HG02840 (cell line): ENCODE measurements around the gene GRIN2C.
"Not testable (repeated sequence)": the region's sequence is repeated elsewhere in the genome, so short reads cannot be mapped to it uniquely, and the experiment has no call there.

Experiments
- ATAC-seq: cut with Tn5 transposase; IDR thresholded peaks from one replicate; pipeline ENCODE4 v1.9.1; 2021; ENCODE audit warnings: mild to moderate bottlenecking, moderate library complexity, moderate number of reproducible peaks; ENCODE audit not compliant: unreplicated experiment, low FRiP score

The GRIN2C gene

DNA sequence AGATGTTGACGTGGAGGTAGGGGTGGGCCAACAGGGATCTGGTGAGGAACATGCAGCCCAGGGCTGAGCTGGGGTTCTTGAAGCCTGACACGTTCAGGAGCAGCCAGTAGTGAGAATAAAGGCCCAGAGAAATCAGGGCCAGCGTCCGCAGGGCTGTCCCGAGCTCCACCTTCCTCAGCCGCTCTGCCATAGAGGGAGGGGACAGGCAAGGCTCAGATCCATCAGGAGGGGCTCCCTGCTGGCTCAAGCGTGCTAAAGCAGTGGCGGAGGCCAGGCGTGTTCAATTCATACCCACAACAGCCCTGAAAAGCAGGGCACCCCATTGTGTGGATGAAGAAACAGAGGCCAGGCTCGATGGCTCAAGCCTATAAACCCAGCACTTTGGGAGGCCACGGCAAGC is 21.4 kb upstream of the GRIN2C start:
- ATAC-seq: no peak

DNA sequence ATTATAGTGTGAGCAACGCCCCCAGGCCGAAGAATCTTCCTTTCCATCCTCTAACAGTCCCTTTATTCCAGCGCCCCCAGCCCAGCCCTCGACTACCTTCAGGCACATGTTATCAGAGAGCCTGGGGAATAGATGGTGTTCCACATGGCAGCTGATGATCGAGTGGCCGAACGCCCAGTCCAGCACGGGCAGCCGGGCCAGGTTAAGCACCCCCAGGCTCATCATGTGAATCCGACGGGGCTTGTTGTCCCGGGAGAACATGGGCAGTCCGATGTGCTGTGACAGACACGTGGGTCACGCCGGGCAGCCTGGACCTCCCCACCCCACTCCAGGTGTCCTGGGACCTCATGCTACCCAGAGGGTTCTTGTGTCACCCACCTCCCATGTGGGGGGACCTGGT is 19.6 kb upstream of the GRIN2C start:
- no peak for ATAC-seq

DNA sequence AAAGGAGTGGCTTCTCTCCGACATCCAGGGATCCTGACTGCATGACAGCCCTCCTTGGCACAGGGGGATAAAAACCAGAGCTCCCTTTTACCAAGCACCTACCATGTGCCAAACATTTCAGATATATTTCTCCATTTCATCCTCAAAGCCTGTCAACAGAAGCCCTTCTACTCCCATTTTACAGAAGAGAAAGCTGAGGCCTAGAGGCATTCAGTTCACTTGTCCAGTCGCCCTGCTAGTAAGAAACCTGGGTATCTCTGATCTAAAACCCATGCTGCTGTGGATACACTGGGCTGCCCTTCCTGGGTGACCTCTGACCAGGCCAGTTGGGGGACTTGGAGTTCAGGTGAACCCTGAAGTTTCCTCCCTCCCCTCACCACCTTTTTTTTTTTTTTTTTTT is 19.0 kb upstream of the GRIN2C start:
- ATAC-seq: no peak

DNA sequence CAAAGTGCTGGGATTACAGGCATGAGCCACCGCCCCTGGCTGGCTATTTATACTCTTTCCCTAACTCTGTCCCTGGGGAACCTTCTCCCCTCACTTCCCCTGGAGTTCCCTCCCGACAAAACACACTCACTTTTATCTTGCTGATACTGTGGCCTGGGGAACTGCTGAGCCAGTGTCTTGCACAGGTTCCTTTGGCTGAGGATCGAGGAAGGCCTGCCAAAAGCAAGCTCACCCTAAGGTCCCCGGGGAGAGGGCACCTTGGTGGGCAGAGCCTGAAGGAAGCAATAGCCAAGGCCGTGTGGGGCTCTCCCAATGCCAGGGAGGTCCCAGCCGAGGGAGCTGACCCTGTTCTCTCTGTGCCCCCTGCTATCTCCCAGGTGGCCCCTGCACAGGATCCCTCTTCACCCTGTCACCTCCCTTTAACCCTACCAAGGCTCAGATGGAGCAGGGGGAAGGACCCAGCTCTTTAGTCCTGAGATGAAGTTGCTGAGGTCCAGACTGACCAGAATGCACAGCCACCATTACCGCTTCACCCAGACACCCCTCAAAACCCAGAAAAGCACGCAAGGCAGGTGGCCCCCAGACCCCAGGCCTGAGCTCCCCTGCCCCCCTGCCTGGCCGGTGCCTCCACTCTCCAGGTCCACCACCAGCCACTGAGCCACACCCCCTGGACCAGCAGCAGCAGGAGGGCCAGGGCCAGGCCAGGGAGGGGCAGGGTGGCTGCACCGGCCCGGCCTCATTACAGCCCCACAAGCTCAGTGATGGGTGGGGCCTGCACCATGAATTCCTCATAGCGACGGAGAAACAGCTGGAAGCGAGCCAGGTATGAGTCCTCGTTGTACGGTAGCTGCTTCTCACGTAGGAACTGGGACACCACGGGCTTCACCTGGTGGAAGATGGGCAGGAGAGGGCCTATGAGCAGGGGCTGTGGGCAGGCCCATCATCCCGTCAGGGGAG is 18.2 kb upstream of the GRIN2C start:
- no peak for ATAC-seq

DNA sequence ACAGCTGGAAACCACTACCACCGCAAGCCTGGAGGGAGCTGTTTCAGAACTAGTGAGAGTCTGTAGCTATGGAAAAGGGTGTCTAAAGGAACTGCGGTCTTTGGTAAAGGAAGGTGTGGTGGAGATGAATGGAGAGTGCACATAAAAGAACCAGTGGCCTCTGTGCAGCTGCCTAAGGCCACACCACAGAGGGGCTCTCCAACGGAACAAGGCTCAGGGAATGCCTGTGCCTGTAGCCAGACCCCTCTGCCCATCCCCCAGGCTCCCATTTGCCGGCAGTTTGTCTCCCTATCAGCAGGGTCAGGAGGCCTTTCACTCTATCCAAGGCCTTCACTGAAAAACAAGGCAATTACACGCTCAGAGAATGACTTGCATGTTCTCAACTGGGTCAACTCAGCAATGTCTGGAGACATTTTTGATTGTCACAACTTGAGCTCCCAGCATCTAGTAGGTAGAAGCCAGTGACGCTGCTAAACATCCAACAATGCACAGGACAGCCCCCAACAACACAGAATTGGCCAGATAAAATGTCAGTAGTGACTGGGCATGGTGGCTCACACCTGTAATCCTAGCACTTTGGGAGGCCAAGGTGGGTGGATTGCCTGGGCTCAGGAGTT is 16.4 kb upstream of the GRIN2C start:
- no peak for ATAC-seq

DNA sequence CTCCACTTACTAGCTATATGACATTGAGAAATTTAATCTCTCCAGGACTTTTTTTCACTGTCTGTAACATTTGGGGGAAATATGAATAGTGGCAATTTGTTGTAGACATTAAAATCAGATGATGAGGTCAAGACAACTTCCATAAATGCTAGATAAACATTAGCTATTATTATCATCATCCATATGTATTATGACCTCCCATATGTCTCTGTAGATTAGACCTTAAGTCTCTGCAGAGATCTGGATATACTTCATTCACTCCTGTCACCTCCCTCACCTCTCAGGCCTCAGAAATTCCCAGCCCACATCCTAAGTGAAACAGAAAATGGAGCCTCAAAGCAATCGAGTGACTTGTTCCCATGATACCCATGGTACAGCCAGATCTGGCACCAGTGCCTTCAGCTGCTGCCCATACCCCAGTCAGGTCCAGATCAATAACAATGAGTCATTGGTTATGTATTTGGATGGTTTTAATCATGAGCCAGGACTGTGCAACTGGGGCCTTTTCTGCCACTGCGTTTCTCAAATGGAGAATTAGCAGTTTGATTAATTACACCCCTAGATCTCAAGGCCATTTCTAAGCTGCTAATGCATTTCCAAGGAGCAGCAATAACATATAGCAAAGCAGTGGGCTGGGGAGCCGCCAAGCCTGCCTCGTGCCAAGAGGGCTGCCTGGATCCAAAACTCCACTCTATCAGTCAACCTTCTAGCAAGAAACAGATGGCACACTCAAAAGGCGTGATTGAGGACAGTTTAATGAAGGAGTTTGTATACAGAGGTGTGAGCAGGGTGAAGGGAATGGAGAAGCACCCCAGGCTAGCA is 15.7 kb upstream of the GRIN2C start:
- no peak for ATAC-seq

DNA sequence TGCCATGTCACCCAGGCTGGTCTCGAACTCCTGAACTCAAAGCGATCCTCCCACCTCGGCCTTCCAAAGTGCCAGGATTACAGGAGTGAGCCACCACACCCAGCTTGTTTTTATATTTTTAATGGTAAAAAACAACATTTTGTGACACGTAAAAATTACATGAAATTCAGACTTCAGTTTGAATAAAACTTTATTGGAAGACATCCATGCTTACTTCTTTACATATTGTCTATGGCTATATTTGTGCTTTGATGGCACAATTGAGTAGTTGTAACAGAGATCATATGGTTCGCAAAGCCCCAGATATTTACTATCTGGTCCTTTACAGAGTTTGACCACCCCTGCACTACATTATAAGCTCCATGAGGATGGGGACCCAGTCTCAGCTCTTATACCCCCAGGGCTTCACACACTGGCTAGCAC is 14.9 kb upstream of the GRIN2C start:
- no peak for ATAC-seq

DNA sequence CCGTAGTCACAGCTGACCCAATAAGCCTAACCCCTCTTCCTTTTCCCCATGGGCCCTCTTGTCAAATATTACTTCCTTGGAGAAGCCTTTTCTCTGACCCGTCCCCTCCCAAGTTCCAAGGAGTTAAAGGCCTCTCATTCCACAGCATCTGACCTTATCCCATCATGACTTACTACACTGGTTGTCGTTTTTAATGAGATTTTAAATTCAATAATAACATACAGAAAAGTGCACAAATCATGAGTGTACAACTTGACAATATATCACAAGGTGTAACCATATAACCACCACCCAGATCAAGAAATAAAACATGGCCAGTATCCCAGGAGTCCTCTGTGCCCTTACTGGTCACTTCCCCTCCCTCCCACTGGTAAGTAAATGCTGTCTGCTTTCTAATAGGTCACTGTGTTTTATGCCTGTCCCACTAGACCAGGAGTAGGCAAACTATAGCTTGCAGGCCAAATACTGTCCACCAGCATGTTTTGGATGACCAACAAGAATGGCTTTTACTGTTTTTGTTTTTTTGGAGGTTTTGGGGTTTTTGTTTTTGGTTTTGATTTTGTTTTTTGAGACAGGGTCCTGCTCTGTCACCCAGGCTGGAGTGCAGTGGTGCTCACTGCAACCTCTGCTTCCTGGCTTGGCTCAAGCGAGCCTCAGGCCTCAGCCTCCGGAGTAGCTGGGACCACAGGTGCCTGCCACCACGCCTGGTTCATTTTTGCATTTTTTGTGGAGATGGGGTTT is 14.4 kb upstream of the GRIN2C start:
- ATAC-seq: no peak

DNA sequence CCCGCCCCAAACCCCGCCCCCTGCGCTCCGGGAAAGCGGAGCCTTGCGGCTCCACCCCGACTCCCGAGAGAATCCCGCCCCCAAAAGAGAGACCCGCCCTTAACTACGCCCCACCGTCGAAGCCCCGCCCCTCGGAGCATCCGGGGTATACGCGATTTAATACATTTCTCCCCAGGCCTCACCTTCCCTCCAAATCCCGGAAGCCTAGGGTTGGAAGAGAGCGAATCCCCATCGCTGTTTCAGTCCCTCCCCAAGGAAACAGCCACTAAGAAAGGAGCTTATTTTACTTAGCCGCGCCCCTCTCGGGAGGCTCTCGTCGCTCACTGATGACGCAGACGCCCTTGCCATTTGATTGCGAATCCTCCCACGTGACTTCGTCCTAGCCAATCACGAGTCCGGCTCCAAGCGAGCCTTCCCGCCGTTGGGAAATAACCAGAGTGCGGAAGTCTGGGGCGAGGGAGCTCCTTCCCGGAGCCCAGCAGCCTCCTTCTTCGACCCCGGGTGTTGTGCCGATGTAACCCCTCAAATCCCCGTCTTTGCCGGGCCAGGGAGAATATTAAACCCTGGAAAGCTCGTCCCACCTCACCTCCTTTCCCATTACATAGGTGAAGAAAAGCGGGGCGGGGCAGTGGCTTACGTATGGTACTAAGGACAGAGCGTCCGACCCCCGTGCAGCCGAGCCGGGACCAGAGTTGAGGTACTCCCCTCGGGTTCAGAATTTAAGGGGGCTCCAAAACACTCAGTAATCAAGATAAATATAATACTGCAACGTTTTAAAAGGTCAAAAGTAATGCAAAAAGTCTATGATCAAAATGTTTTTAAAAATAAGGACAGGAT is 13.6 kb upstream of the GRIN2C start:
- peak; percentile 90 for ATAC-seq

DNA sequence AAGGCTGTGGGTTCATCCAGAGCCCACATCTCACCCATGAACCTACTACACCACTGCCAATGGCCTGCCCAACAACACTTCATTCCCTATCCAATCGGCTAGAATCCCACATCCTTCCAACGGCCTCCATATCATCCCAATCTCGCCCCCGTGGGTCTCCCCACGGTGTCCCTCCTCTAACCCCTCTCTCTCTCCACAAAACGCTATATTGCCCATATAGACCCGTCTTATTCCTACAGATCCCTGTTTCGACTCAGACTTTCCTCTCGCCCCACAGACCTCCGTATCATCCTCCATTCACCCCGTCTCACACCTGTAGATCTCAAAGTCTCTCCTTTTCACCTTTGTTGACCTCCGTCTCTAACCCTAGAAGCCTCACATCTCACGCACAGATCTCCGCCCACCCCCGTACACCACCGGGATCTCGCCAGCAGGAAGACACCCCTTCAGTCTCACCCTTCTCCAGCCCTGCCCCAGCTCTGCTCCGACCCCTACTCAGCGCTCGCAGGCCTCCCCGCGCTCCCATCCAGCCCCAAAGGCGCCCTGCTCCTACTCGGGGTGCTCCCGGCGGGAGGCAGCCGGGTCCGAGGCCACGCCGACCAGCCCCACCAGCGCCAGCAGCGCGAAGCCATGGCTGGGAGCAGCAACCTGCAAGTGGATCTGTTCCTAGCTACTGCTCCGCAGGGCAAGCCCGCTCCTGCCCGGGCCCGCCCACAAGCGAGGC is 12.8 kb upstream of the GRIN2C start, which contains the start of gene FDXR:
TSS of gene FDXR (minus strand) at position 682 of the 724 bp plus-strand sequence. CDS start at position 632, 50 bp downstream.
- peak; percentile 27 for ATAC-seq

DNA sequence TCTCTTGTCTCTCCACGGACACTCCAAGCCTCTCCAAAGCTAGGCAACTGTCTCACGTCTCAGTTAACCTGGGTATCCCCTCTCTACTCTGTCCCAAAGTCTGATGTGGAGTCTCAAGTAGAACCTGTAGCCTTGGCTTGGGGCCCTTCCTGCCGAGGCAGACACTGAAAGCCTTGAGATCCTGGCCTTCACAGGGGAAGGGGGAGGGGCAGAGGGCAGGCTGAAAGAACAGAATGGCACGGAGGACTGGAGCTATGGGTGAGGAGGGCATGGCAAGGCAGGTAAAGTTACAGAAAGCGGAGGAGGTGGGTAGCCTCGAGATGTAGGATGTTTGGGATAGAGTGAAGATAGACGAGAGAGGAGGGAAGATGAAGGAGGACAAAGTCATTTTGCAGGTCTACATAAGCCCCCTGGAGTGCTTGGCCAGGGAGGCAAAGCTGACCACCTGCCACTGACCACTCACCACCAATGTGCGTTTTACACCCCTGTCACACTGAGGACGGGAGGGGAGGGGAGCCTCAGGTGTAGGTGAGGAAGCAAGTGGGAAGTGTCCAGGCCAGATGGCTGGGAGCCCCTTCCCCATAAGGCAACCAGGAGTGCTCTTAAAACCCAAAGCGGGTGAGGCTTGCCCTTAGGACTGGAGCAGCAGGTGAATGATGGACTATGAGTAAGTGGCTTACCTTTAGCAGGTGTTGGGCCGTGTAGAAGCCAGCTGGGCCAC is 11.8 kb upstream of the GRIN2C start:
- no peak for ATAC-seq

DNA sequence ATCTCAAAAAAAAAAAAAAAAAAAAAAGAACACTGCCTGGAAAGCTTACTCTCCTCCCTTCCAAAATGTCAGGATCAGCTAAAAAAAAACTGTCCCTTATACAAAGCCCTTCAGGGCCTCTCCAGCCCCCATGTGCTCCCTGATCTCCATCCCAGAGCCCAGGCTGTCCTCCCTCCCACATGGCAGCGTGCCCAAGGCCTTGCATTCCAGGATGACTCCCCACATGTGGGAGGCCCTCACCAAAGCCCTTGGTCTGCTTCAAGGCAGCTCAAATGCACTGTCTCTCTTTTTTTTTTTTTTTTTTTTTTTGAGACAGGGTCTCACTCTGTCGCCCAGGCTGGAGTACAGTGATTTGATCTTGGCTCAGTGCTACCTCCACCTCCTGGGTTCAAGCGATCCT is 10.8 kb upstream of the GRIN2C start:
- ATAC-seq: no peak

DNA sequence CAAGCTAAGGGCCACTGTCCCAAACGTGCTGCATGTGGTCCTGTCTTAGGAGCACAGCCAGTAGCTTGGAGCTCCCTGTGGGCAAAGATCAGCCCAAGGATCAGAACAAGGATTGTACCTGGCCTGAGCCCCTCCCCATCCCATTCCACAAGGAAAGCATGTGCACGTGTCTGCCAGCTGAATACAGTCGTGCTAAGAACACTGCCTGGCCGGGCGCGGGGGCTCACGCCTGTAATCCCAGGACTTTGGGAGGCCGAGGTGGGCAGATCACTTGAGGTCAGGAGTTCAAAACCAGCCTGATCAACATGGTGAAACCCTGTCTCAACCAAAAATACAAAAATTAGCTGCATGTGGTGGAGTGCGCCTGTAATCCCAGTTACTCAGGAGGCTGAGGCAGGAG is 10.3 kb upstream of the GRIN2C start:
- not testable (repeated sequence) for ATAC-seq

DNA sequence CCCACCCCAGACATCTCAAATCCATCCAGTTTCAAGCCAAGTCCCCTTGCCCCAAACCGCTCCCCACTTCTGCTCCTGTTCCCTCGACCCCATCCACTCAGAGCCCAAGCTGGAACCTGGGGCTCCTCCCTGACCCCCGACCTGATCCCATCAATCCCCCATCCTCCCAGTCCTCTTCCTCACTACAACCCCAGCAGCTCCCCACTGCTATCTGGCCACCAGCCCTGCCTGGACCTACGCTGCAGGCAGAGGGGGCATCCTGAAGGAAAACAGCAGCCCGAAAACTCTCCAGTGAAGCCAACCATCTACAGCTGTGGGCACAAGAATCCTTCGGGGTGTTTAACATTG is 9.2 kb upstream of the GRIN2C start:
- ATAC-seq: no peak

DNA sequence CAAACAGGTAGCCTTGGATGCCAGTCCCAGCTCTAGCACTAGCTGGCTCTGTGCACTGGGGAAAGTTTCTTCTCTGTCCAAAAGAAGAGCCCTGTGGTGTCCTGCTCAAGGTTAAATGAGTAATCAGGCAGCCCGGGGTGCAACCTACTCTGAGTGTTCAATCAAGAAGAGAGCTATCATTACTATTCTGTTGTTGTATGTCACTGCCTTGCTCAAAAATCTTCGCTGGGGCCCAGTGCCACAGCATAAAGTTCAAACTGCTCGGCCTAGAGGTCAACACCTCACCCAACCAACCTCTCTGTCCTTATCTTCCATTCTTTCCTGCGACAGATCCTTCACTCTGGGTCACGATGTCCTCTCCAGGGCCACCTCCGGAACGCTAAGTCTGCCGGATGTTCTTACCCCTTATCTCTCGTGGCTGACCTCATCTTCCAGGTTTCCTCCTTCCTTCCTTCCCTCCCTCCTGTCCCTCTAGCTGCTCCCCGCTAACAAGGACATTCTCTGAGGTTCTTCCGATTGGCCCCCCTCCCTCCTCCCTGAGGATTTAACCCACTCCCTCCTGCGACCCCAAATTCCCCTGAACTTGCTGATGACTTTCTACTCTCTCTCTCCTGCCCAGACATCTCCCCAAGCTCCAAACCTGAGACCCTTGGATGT is 8.7 kb upstream of the GRIN2C start:
- no peak for ATAC-seq

DNA sequence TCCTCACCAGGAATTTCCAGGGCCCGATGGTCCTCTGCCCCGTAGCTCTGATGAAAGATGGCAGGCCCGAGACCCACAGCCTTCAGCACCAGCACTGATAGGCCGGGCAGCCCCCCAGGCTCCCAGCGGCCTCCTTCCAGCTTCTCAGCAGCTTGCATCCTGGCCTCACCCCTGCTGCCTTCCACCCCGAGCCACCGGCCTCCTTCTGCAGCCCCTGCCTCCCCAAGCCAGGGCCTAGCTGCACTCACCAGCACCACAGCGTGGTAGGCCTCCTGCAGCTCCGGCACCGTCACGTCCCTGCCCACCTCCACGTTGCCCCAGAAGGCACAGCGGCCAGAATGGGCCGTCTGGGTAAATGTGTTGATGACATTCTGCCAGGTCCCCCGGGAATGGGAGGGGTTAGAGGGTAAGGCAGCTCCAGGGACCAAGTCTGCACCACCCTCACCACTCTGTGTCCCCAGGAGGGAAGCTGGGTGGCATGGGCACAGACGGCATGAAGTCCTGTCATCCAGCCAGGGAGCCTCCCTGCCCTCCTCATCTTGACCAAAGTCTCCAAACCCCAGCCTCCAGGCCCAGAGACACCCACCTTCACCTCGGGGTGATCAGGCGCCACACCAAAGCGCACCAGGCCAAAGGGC is 6.6 kb upstream of the GRIN2C start:
- no peak for ATAC-seq

DNA sequence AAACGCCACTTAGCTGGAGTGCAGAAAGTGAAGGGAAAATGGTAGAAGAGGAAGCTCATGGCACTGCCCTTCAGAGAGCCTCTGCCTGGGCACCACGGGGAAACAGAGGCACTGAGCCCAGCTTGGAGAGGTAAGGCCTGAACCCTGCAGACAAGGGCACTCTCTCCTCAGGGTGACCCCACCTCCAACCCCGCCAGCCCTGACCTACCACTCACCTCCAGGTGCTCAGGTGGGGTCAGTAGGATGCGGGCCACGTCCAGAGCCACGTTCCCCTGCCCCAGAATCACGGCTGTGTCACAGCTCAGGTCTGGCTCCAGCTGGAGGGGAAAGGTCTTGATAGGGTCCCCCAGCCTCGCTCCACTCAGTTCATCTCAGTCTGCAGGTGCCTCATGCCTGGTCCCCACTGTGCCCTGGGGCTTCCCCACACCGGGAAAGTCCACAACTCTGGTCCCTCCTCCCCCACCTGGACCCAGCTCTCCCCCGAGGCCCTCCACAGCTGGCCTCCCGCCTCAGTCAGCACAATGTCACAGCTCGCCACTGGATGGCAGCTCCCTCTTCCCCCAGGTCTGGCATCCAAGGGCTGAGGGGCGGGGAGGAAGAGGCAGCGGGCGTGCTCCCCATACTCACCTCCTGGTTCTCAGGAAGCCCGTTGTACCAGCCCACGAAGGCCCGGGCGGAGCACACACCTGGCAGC is 6.0 kb upstream of the GRIN2C start:
- ATAC-seq: no peak
